Measurements from ENCODE around the gene ARL6IP4. TPM values are rescaled to one million over a fixed set of nuclear protein-coding genes. Genes with fewer than 3 reads are reported as not detected.
A peak's percentile ranks its signal among the peaks of the same experiment; 100 is the strongest.

The ARL6IP4 gene
- total RNA-seq, 1 experiment from 2014 or later = 133 TPM

DNA sequence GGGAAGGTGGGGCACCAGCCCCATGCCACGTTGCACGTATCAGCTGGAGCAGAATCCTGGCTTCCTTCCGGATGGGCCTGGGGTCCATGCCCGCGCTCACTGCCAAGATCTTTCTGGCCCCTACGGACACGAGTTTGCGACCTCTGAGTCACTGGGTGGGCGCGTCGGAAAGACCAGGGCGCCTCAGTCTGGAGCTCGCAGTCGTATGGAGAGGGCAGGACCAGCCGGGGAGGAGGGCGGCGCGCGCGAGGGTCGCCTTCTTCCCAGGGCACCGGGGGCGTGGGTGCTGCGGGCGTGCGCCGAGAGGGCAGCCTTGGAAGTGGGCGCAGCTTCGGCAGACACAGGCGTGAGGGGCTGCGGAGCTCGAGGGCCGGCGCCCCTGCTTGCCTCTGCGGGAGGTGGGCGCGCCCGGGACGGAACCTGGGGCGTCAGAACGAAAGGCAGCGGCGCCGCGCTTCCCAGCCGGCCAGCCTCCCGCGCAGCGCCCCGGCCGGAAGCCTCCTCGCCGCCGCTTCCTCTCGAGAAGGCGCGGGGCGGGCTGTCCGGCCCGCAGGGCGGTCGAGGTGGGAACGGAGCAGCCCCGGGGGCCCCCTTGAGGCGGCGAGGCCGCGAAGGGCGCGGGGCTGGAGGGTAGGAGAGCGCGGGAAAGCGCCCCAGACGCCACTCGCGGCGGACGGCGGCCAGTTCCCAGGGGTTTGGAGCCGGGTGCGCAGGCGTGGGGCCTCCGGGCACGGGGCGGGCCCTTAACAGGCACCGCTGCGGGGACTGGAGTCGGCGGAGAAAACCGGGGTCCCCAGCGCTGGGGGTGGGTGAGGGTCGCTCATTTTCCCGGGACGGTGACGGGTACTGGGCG lies at the start of gene ARL6IP4 (continued):
- TF ChIP-seq FOXK1 (CRISPR knock-in tag; IDR thresholded peaks at IDR 0.05) (peak; percentile 87), NFYB (CRISPR knock-in tag; conservative IDR thresholded peaks at IDR 0.05; ENCODE audit: low read depth) (0 out of 2 replicates have a peak, but pooled peaks have one; percentile 18), TEAD1 (CRISPR knock-in tag; IDR thresholded peaks at IDR 0.05) (peak; percentile 54; the same call in 1 of the 2 replicates), JAZF1 (CRISPR knock-in tag; IDR thresholded peaks at IDR 0.05) (no peak), SMAD3 (CRISPR knock-in tag; IDR thresholded peaks at IDR 0.05; ENCODE audit: borderline replicate concordance) (no peak; the same call in 1 of the 2 replicates), JUN (CRISPR knock-in tag; IDR thresholded peaks at IDR 0.05) (peak; percentile 65; the same call in 1 of the 2 replicates), ZNF396 (CRISPR knock-in tag; IDR thresholded peaks at IDR 0.05; ENCODE audit: borderline replicate concordance) (no peak), GRHL2 (CRISPR knock-in tag; IDR thresholded peaks at IDR 0.05; ENCODE audit: insufficient replicate concordance, severe bottlenecking) (no peak), TCF7 (CRISPR knock-in tag; IDR thresholded peaks at IDR 0.05; ENCODE audit: low read depth) (no peak), SOX15 (CRISPR knock-in tag; IDR thresholded peaks at IDR 0.05) (no peak), ZNF121 (CRISPR knock-in tag; IDR thresholded peaks at IDR 0.05) (no peak), IRF2 (CRISPR knock-in tag; IDR thresholded peaks at IDR 0.05; ENCODE audit: borderline replicate concordance, low read depth) (no peak), CREM (CRISPR knock-in tag; IDR thresholded peaks at IDR 0.05) (no peak), NR1H2 (CRISPR knock-in tag; IDR thresholded peaks at IDR 0.05) (no peak), EMX1 (CRISPR knock-in tag; IDR thresholded peaks at IDR 0.05) (no peak; the same call in 1 of the 2 replicates), ZNF232 (CRISPR knock-in tag; IDR thresholded peaks at IDR 0.05) (no peak), ATF1 (CRISPR knock-in tag; IDR thresholded peaks at IDR 0.05) (peak; percentile 61; the same call in 1 of the 2 replicates), NR3C1 (CRISPR knock-in tag; conservative IDR thresholded peaks at IDR 0.05; ENCODE audit: low read depth) (no peak)
- TF ChIP-seq, protein P1, sequence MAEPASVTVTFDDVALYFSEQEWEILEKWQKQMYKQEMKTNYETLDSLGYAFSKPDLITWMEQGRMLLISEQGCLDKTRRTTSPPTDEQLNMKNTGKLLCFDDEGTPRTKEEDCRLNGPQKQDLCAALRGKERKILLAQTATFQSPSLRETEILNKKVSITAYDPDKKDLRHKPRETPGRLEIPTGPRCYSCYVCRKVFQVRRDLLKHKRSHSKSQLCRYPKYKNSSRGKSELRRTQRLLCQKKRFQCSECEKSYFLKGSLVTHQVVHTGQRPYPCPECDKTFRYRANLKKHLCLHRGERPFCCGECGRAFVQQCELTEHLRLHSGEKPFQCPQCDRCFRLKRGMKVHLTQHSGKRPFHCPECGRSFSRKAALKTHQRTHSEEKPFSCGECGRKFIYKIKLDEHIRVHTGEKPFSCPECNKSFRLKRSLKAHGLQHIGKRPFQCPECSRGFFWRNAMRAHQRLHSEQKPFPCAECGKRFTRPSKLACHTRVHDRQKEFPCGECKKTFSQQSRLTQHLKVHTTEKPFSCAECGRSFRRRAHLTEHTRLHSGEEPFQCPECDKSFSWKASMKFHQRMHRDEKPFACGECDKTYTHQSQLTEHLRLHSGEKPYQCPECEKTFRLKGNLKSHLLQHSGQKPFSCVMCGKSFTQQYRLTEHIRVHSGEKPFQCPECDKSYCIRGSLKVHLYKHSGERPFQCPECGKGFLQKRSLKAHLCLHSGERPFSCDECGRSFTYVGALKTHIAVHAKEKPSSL (CRISPR knock-in tag; conservative IDR thresholded peaks at IDR 0.05) = no peak
- TF ChIP-seq, protein P2, sequence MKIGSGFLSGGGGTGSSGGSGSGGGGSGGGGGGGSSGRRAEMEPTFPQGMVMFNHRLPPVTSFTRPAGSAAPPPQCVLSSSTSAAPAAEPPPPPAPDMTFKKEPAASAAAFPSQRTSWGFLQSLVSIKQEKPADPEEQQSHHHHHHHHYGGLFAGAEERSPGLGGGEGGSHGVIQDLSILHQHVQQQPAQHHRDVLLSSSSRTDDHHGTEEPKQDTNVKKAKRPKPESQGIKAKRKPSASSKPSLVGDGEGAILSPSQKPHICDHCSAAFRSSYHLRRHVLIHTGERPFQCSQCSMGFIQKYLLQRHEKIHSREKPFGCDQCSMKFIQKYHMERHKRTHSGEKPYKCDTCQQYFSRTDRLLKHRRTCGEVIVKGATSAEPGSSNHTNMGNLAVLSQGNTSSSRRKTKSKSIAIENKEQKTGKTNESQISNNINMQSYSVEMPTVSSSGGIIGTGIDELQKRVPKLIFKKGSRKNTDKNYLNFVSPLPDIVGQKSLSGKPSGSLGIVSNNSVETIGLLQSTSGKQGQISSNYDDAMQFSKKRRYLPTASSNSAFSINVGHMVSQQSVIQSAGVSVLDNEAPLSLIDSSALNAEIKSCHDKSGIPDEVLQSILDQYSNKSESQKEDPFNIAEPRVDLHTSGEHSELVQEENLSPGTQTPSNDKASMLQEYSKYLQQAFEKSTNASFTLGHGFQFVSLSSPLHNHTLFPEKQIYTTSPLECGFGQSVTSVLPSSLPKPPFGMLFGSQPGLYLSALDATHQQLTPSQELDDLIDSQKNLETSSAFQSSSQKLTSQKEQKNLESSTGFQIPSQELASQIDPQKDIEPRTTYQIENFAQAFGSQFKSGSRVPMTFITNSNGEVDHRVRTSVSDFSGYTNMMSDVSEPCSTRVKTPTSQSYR (CRISPR knock-in tag; IDR thresholded peaks at IDR 0.05) = 0 out of 2 replicates have a peak, but pooled peaks have one; percentile 24
- TF ChIP-seq, protein P3, sequence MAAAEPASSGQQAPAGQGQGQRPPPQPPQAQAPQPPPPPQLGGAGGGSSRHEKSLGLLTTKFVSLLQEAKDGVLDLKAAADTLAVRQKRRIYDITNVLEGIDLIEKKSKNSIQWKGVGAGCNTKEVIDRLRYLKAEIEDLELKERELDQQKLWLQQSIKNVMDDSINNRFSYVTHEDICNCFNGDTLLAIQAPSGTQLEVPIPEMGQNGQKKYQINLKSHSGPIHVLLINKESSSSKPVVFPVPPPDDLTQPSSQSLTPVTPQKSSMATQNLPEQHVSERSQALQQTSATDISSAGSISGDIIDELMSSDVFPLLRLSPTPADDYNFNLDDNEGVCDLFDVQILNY (CRISPR knock-in tag; IDR thresholded peaks at IDR 0.05) = peak; percentile 69
- TF ChIP-seq, protein P4, sequence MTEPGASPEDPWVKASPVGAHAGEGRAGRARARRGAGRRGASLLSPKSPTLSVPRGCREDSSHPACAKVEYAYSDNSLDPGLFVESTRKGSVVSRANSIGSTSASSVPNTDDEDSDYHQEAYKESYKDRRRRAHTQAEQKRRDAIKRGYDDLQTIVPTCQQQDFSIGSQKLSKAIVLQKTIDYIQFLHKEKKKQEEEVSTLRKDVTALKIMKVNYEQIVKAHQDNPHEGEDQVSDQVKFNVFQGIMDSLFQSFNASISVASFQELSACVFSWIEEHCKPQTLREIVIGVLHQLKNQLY (CRISPR knock-in tag; IDR thresholded peaks at IDR 0.05) = peak; percentile 83; the same call in 1 of the 2 replicates
- TF ChIP-seq, protein P5, sequence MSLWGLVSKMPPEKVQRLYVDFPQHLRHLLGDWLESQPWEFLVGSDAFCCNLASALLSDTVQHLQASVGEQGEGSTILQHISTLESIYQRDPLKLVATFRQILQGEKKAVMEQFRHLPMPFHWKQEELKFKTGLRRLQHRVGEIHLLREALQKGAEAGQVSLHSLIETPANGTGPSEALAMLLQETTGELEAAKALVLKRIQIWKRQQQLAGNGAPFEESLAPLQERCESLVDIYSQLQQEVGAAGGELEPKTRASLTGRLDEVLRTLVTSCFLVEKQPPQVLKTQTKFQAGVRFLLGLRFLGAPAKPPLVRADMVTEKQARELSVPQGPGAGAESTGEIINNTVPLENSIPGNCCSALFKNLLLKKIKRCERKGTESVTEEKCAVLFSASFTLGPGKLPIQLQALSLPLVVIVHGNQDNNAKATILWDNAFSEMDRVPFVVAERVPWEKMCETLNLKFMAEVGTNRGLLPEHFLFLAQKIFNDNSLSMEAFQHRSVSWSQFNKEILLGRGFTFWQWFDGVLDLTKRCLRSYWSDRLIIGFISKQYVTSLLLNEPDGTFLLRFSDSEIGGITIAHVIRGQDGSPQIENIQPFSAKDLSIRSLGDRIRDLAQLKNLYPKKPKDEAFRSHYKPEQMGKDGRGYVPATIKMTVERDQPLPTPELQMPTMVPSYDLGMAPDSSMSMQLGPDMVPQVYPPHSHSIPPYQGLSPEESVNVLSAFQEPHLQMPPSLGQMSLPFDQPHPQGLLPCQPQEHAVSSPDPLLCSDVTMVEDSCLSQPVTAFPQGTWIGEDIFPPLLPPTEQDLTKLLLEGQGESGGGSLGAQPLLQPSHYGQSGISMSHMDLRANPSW (CRISPR knock-in tag; conservative IDR thresholded peaks at IDR 0.05; ENCODE audit: low read depth) = no peak
- TF ChIP-seq, protein P6, sequence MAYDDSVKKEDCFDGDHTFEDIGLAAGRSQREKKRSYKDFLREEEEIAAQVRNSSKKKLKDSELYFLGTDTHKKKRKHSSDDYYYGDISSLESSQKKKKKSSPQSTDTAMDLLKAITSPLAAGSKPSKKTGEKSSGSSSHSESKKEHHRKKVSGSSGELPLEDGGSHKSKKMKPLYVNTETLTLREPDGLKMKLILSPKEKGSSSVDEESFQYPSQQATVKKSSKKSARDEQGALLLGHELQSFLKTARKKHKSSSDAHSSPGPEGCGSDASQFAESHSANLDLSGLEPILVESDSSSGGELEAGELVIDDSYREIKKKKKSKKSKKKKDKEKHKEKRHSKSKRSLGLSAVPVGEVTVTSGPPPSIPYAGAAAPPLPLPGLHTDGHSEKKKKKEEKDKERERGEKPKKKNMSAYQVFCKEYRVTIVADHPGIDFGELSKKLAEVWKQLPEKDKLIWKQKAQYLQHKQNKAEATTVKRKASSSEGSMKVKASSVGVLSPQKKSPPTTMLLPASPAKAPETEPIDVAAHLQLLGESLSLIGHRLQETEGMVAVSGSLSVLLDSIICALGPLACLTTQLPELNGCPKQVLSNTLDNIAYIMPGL (CRISPR knock-in tag; IDR thresholded peaks at IDR 0.05) = peak; percentile 96
- TF ChIP-seq, protein P7, sequence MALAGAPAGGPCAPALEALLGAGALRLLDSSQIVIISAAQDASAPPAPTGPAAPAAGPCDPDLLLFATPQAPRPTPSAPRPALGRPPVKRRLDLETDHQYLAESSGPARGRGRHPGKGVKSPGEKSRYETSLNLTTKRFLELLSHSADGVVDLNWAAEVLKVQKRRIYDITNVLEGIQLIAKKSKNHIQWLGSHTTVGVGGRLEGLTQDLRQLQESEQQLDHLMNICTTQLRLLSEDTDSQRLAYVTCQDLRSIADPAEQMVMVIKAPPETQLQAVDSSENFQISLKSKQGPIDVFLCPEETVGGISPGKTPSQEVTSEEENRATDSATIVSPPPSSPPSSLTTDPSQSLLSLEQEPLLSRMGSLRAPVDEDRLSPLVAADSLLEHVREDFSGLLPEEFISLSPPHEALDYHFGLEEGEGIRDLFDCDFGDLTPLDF (CRISPR knock-in tag; IDR thresholded peaks at IDR 0.05) = 0 out of 2 replicates have a peak, but pooled peaks have one; percentile 56
- TF ChIP-seq, protein P8, sequence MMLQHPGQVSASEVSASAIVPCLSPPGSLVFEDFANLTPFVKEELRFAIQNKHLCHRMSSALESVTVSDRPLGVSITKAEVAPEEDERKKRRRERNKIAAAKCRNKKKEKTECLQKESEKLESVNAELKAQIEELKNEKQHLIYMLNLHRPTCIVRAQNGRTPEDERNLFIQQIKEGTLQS (CRISPR knock-in tag; conservative IDR thresholded peaks at IDR 0.05) = no peak

Measured in WTC11 (cell line).